HG03342 (cell line): ENCODE results near the gene MIP.
"Not testable (repeated sequence)": the region's sequence is repeated elsewhere in the genome, so short reads cannot be mapped to it uniquely, and the experiment has no call there.

Experiments used
- ATAC-seq: cut with Tn5 transposase; IDR thresholded peaks from one replicate; pipeline ENCODE4 v1.9.1; 2021; ENCODE audit warnings: mild to moderate bottlenecking, moderate library complexity; ENCODE audit not compliant: unreplicated experiment

Gene MIP

DNA sequence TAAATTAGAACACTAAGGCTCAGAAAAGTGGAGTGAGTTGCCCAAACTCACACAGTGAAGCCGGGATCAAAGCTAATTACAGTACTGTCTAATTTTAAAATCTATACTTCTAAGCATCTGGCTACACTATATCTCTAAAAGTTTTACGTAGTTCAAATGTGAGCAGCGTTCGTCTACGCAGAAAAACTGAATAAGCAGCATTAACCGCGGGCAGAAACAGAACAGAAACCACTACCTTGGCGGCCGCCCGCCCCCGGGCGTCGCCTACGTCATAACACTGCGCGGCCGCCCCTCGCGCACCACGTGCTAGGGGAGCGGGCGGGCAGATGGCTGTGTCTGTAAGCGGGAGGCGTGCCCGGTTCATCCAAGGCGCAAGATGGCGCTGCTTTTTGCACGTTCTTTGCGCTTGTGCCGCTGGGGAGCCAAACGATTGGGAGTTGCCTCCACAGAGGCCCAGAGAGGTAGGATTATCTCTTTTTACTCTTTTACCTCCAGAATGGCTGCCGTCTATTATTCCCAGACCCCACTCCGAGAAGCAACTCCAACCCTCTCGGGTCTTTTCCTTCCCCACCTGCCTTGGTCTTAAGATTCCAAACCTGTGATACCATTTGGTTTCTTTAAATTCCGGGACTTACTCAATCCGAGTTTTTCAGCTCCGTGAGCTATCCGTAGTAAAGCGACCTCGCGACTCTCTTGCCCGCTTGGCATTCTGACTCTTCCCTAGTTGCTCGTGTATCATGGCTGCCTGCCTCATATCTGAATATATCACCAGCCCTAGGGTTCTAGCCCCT, 14.0 kb upstream of the MIP start, which contains the start of gene SPRYD4:
SPRYD4 (plus strand) TSS at position 363 of the 791 bp plus-strand sequence; CDS start at position 377, 14 bp downstream.
- ATAC-seq: peak; percentile 92

DNA sequence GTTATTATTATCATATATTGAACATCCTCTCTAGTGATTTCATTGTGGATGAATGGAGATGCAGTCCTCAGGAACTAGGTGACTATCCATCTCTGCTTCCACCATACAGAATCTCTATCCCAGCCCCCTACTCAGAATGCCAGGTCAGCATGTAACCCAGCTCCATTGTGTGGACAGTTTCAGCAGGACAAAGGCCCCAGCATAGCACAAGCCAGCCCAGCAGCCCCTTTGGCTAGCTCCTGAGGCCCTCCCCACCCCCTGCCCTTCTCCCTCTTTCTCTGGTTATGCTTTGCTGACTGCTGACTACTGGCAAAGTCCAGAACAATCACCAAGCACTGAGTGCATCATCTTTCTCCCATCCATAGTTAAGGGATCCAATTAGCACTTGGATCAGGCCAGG, 8.1 kb upstream of the MIP start:
- no peak for ATAC-seq

DNA sequence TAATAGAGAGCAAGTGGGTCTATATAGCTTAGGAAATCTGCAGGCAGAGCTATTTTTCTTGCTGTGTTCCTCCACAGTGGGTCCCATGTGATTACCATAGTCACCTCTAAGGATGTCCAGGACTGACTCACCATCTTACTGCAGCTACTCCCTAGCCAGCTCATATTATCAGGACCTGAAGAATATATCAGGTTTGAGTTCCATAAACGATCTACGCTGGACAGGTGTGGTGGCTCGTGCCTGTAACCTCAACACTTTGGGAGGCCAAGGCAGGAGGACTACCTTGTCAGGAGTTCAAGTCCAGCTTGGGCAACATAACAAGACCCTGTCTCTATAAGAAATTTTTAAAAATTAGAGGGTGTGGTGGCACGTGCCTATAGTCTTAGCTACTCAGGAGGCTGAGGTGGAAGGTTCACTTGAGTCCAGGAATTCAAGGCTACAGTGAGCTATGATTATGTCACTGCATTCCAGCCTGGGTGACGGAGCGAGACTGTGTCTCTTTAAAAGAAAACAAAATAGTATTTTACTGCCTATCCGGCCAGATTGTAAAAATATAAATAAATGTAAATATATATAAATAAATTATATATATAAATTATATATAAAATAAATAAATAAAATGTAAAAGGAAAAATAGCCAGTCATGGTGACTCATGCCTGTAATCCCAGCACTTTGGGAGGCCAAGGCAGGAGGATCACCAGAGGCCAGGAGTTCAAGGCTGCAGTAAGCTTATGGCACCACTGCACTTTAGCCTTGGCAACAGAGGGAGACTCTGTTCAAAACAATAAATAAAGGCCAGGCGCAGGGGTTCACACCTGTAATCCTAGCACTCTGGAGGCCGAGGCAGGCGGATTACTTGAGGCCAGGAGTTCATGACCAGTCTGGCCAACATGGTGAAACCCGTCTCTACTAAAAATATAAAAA, 7.0 kb upstream of the MIP start:
- ATAC-seq: no peak

- no peak for ATAC-seq
These were observed 3.4 kb upstream of the MIP start for GRCh38 chr12:56457817-56458216.

DNA sequence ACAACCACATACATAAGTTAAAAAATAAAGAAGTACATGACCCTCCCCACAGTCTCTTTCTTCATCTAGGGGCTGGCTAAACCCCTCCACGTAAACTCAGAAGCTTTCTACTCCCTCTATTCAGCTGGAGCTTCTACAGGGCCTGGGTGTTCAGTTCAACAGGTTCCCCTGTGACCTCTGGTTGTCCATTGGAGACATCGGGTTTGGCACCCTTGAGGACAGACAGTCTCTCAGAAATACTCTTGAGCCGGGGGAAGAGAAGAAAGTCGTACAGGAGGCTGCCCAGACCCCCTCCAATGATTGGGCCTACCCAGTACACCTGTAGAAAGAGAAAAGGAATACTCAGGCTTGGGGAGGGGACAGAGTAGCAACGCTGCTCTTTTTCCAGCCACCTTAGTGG, 3.3 kb downstream of the MIP start:
- no peak for ATAC-seq

DNA sequence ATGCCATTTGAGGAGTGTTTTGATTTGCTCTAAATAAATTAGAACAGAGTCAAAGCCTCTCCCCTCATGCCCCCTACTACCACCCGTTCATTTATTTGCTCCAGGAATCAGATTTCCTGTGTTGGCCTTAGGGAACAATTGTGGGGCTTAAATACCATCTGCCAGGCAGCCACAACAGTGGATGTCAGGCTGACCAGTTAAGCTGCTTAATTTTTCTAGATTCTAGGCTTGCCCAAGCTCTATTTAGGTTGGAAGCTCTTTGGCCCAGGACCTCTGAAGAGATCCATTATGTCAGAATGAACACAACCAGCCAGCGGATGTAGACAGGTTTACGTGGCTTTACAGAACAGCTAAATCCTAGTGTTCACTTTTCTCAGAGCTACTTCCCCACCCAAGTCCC, 4.2 kb downstream of the MIP start:
- ATAC-seq: no peak

DNA sequence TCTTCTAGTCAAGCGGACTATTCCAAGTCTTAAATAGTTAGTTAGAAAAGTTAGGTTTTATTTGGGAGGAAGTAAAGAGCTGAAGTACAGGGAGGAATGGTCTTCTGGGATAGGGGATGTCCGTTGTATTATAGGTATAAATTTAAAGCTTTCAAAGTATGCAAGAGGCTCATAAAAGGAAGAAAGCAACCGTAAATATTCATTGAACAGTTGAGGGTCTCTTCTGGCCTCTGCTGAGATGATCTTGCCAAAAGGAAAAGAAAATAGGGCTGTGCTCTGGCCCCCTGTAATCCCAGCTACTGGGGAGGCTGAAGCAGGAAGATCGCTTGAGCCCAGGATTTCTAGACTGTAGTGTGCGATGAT, 4.9 kb downstream of the MIP start:
- peak; percentile 3 for ATAC-seq

- ATAC-seq: peak; percentile 95
These were observed 5.4 kb downstream of the MIP start, which contains the start of gene TIMELESS for GRCh38 chr12:56448860-56449621. TSS of gene TIMELESS (minus strand) at chr12:56449426. CDS start at chr12:56434170, 15,256 bp downstream.

DNA sequence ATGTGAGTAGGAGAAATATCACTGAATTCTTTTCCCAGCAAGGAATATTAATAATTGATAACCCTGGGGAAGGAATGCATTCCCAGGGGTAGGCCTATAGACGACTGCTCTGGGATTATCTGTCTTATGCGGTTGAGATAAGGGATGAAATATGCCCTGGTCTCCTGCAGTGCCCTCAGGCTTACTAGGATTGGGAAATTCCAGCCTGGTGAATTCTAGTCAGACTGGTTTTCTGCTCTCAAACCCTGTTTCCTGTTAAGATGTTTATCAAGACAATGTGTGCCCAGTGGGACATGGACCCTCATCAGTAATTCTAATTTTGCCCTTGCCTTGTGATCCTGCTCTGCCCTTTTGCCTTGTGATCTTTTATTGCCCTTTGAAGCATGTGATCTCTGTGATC, 11.2 kb downstream of the MIP start:
- ATAC-seq: not testable (repeated sequence)

DNA sequence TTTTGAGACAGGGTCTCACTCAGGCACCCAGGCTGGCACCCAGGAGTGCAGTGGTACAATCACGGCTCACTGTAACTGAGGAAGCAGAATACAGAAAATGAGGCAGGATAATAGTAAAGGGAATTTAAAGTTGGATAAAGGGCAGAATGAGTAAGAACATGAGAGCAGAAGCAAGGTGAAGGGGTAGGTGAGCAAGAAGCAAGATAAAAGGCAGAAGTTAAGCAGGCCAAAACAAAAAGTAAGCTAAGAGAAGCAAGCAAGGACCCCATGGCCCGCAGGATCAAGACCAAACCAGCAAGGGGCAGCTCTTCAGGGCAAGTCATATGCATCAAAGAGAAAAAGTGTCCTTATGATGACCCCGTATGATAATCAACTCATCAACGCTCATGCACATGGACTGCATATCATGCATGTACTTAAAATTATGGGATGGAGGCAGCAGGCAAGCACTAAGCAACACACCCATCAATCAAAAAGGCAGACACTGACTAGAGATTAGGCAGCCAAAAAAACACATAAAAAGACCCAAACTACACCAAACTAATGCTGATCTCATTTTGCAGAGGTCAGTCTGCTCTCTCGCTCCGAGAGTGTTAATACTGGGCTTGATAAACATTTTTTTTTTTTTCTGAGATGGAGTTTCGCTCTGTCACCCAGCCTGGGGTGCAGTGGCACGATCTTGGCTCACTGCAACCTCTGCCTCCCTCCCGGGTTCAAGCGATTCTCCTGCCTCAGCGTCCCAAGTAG, 16.9 kb downstream of the MIP start:
- ATAC-seq: no peak

DNA sequence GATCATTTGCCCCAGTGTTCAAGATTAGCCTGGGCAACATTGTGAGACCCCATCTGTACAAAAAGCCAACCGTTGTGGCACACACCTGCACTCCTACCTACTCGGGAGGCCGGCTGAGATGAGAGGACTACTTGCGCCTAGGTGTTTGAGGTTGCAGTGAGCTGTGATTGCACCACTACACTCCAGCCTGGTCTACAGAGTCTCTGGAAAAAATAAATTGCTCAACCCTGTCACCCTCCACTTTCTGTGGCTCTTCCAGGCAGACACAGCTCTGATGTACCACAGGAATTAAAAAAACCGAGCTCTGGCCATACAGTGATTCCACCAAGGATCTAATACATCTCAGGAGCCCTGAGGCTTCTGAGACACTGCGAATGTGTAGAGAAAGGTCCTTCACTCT, 19.6 kb downstream of the MIP start:
- ATAC-seq: no peak

- ATAC-seq: no peak
These were observed 22.6 kb downstream of the MIP start for GRCh38 chr12:56431850-56432249.

- ATAC-seq: no peak
These were observed 23.2 kb downstream of the MIP start for GRCh38 chr12:56431288-56431687.

GRCh38 chr12:56425940-56426438, 28.5 kb downstream of the MIP start:
- no peak for ATAC-seq

DNA sequence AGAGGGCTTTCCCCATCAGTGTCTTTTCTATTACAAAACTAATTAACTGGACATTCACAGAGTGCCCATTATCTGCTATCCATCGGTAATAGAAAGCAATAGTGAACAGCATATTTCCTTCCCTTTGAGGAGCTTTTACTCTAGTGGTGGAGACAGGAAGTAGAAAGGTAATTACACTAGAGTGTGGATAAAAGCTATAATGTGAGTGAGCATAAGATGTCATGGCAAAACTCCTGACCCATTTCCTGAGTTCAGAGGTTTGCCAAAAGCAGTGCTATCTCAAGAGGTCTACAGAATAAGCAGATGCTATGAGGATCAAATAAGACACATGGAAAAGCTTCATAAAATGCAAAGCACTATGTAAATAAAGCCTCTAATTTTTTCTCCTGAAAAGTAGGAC, 29.3 kb downstream of the MIP start:
- no peak for ATAC-seq

DNA sequence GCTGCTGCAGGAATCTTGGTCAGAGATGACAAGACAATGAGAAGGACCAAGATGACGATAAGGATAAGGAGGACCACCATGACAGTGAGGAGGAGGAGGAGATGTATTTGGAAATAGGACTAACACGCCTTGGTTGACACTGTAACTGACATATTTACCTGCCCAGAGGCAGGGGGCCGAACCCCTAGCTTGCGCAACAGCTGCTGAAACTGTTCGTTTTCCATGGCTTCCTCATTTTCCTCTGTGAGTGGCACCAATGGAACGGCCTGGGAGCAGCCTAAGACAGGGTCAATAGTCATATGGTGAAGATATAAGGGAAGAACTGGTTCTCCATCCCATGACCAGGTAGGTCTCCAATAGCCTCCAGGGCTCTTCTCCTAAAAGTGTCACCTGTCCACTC, 34.0 kb downstream of the MIP start:
- ATAC-seq: no peak

DNA sequence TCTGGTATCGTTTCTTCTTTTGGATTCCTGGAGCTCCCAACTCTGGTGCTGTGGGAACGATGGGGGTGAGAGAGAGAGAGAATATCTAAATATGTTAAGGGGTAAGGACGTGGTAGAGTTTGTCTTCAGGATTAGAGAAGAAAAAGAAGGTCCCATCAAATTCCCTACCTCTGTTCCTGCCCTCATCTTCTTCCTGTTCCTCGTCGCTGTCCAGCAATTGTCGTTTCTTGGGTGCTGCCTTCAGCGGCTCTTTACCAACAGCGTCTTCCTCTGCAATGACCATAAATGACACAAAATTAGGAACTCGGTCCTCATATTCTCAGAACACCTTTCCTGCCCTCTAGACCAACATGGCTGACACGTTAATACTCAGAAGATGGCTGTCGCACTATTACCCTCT, 36.7 kb downstream of the MIP start:
- ATAC-seq: no peak

DNA sequence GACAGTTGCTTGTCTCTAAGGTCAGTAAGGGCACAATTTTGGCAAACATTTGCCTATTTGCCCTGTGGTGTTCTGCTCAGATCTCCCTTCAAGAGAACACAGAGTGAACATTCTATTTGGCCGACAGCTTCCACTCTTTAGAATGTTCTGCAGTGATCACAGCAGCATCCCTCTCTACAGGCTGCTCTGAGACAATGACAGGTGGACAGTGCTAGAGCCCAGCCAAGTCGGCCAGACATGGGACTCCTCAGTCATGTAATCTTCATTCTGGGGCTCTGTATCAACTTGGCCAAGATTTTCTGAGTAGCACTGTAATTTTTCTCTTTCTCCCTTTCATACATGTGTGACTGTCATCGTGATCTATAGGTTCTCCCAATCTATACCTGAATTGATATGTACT, 40.1 kb downstream of the MIP start:
- no peak for ATAC-seq

DNA sequence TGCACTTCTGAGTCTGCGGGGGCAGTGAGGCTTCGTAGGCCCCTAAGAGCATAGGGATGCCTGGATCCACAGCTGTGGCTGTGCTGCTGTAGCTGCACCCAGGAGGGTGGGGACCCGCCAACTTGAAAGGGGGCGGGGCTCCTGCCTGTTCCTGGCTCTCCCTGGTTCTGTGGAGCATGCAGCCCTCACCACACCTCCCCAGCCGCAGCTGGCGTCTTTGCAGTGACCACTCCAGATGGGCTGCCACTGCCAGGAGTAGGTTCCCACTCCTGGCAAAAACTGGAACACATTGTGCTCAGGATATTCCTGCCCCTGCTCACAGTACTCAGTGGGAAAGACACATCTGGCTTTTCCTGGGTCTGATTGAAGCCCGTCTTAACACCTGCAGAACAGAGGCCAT, 41.1 kb downstream of the MIP start:
- ATAC-seq: no peak
